ENCODE measurements around the gene RSF1.

Gene RSF1

GRCh38 chr11:77736473-77736872 is 84.0 kb downstream of the RSF1 start:
- FAIRE-seq: no peak

GRCh38 chr11:77734890-77735289 is 85.6 kb downstream of the RSF1 start:
- no peak for FAIRE-seq

- no peak for FAIRE-seq
Measured at GRCh38 chr11:77732143-77732542, 88.4 kb downstream of the RSF1 start.

- no peak for FAIRE-seq
Measured at GRCh38 chr11:77730789-77731188, 89.7 kb downstream of the RSF1 start.

- FAIRE-seq: no peak
Measured at GRCh38 chr11:77729063-77729462, 91.5 kb downstream of the RSF1 start.

- no peak for FAIRE-seq
Measured at GRCh38 chr11:77728203-77728786, 92.2 kb downstream of the RSF1 start.

- FAIRE-seq: no peak
Measured at GRCh38 chr11:77726524-77726923, 94.0 kb downstream of the RSF1 start.

GRCh38 chr11:77725433-77725832 is 95.1 kb downstream of the RSF1 start:
- FAIRE-seq: no peak

- no peak for FAIRE-seq
Measured at GRCh38 chr11:77724636-77725035, 95.9 kb downstream of the RSF1 start.

- no peak for FAIRE-seq
Measured at GRCh38 chr11:77723024-77723423, 97.5 kb downstream of the RSF1 start.

GRCh38 chr11:77710358-77710757 is 110.2 kb downstream of the RSF1 start:
- no peak for FAIRE-seq

- no peak for FAIRE-seq
Measured at GRCh38 chr11:77705876-77706579, 114.5 kb downstream of the RSF1 start.

GRCh38 chr11:77705195-77705875 is 115.2 kb downstream of the RSF1 start:
- no peak for FAIRE-seq

GRCh38 chr11:77704029-77704428 is 116.5 kb downstream of the RSF1 start:
- FAIRE-seq: no peak

- FAIRE-seq: no peak
Measured at GRCh38 chr11:77699425-77699824, 121.1 kb downstream of the RSF1 start.

GRCh38 chr11:77698896-77699295 is 121.6 kb downstream of the RSF1 start:
- FAIRE-seq: no peak

- FAIRE-seq: no peak
Measured at GRCh38 chr11:77697865-77698264, 122.7 kb downstream of the RSF1 start.

GRCh38 chr11:77695417-77695816 is 125.1 kb downstream of the RSF1 start:
- no peak for FAIRE-seq

GRCh38 chr11:77690649-77691048 is 129.9 kb downstream of the RSF1 start:
- FAIRE-seq: no peak

- no peak for FAIRE-seq
Measured at GRCh38 chr11:77687088-77687487, 133.4 kb downstream of the RSF1 start.

GRCh38 chr11:77677138-77677537 is 143.4 kb downstream of the RSF1 start:
- FAIRE-seq: no peak

- peak; percentile 71 for FAIRE-seq
Measured at GRCh38 chr11:77672264-77672663, 148.3 kb downstream of the RSF1 start.

GRCh38 chr11:77669848-77670511 is 150.5 kb downstream of the RSF1 start:
- no peak for FAIRE-seq

- FAIRE-seq: no peak
Measured at GRCh38 chr11:77668760-77669159, 151.8 kb downstream of the RSF1 start.

All from endometrium (tissue), 2 donors.